Ovary (tissue), 9 donors: ENCODE results near the gene VPS41. TPM values are rescaled to one million over a fixed set of nuclear protein-coding genes. Genes with fewer than 3 reads are reported as not detected.

Experiments
- DNase-seq, 5 donors: peaks; one replicate each; pipeline ENCODE4 v3.0.0-alpha.2; 2019 to 2020
- H3K27ac ChIP-seq, 2 donors: fragments of 200-600 bp; one replicate each; pipeline versions ENCODE4 v1.5.1 to v1.8.0; 2019 to 2022
- H3K27me3 ChIP-seq: fragments of 200-600 bp; one replicate; pipeline ENCODE4 v1.8.0; 2022
- H3K36me3 ChIP-seq: fragments of 200-600 bp; sonication (generic); one replicate; pipeline ENCODE4 v1.5.1; 2019
- H3K4me1 ChIP-seq: one replicate; pipeline ENCODE4 v1.8.1; 2013; ENCODE audit warnings: mild to moderate bottlenecking, moderate library complexity; ENCODE audit not compliant: insufficient read depth
- H3K4me3 ChIP-seq: fragments of 200-600 bp; sonication (generic); one replicate; pipeline ENCODE4 v1.5.1; 2017
- H3K9me3 ChIP-seq, 2 donors: fragments of 200-600 bp in 1 of 2; sonication (generic) in 1 of 2; one replicate each; pipeline versions ENCODE4 v1.5.1 to v1.8.1; 2013 to 2019; ENCODE audit warnings: mild to moderate bottlenecking in 1 of 2, moderate library complexity in 1 of 2
- CTCF ChIP-seq, 3 donors: fragments of 450-650 bp in 2 of 3; fragments of 200-600 bp in 1 of 3; IDR thresholded peaks; one replicate each; pipeline versions ENCODE4 v1.5.1 to v1.8.0; 2016 to 2022; ENCODE audit warnings: antibody characterized with exemption in 3 of 3, mild to moderate bottlenecking in 1 of 3
- EP300 ChIP-seq: sonication (generic); formaldehyde crosslinking; IDR thresholded peaks from one replicate; pipeline ENCODE4 v1.6.1; 2017; ENCODE audit warnings: antibody characterized with exemption
- POLR2A ChIP-seq: fragments of 450-650 bp; IDR thresholded peaks from one replicate; pipeline ENCODE4 v1.6.1; 2017; ENCODE audit warnings: antibody characterized with exemption, mild to moderate bottlenecking, moderate library complexity
- WGBS, 3 donors: extraction: QIAGEN DNeasy Blood & Tissue Kit in 1 of 3; methylation state at CpG; one replicate each; pipeline versions ENCODE4 v1.1.5 to v1.1.7; 2013 to 2017; 5-methylcytosine and 5-hydroxymethylcytosine counted together
- intact Hi-C, 4 donors: fragments of 100-400 bp; cut with DNase I; formaldehyde crosslinking; loops; one replicate each; pipeline versions ENCODE4 v1.11.0 to v1.15.1; 2022 to 2023
- polyA plus RNA-seq, 2 donors: library from polyadenylated mRNA; stranded (reverse); fragments of 200-250 nt in 1 of 2; fragments of 350-450 nt in 1 of 2; fragmentation: Illumina TruSeq in 1 of 2; extraction: RNeasy Lipid Tissue Mini Kit (QIAGEN cat#74804) in 1 of 2; gene quantifications; one replicate each; pipeline ENCODE4 v1.2.3, GENCODE V29; 2013 to 2014
- total RNA-seq, 7 donors: library from RNA; depleted of rRNA in 2 of 7; stranded (reverse); fragments of >200 nt in 2 of 7; fragmentation: NEBNext Ultra II Directional in 3 of 7; extraction: Animal tissue kit (Norgen Biotek cat#: 25700) in 3 of 7; gene quantifications; one replicate each; pipeline versions ENCODE4 v1.1.0 to v1.2.4, GENCODE V29; 2016 to 2023
- donor health status: DM: no; HTN: no; CAD: no; lungs with moderate emphysema.
- donor health status: DM: no; HTN: no; CAD: no.
- donor health status: Bipolar disorder and iron deficiency.
- donor health status: DM: yes; HTN: yes; CAD: no.
- donor health status: DM: no; HTN: no; CAD: no.
- donor health status: DM: yes; HTN: yes; CAD: no.

The VPS41 gene
- total and polyA plus RNA-seq, 9 donors, result 17.3 to 77.0 (median 57.2) TPM

- peaks cover 2% of the 10 kb centered on the region for H3K4me1 ChIP-seq
- DNase-seq, result no peak
- no peaks in the 10 kb centered on the region for H3K36me3 ChIP-seq
- no peaks in the 10 kb centered on the region for H3K9me3 ChIP-seq
- H3K4me3 ChIP-seq, result no peak overlapping the region
- H3K27me3 ChIP-seq, result no peaks in the 10 kb centered on the region
- WGBS, 3 donors, result 45 to 61% (median 55%) methylated on average over 3 of the region's 3 CpGs
- intact Hi-C loops, result loop anchor here in 1 of 4 donors (10.0 kb wide), 1 partner anchor 1260 kb away; no protein-coding TSS in a partner anchor
- H3K27ac ChIP-seq, result no peak overlapping the region
- TF ChIP-seq CTCF (IDR thresholded peaks at IDR 0.05) (no peak), EP300 (no peak), POLR2A (no peak)
Measured at GRCh38 chr7:38905056-38905759, 3.8 kb downstream of the VPS41 start.

- no peaks in the 10 kb centered on the region for H3K9me3 ChIP-seq
- no peak for TF ChIP-seq CTCF (IDR thresholded peaks at IDR 0.05)
- no peak for TF ChIP-seq EP300
- no peak for TF ChIP-seq POLR2A
- H3K36me3 ChIP-seq, result no peaks in the 10 kb centered on the region
- no peak overlapping the region for H3K4me3 ChIP-seq
- H3K27ac ChIP-seq, result no peak overlapping the region
- peaks cover 2% of the 10 kb centered on the region for H3K4me1 ChIP-seq
- DNase-seq, result no peak
- H3K27me3 ChIP-seq, result no peaks in the 10 kb centered on the region
- intact Hi-C loops, result loop anchor here in 1 of 4 donors (10.0 kb wide), 1 partner anchor 1262 kb away; no protein-coding TSS in a partner anchor
Measured at GRCh38 chr7:38903057-38903456, 5.9 kb downstream of the VPS41 start.

GRCh38 chr7:38902449-38902848 is 6.5 kb downstream of the VPS41 start:
- H3K4me1 ChIP-seq, result peaks cover 2% of the 10 kb centered on the region
- no peak overlapping the region for H3K27ac ChIP-seq
- no peaks in the 10 kb centered on the region for H3K36me3 ChIP-seq
- no peak for DNase-seq
- H3K9me3 ChIP-seq, result no peaks in the 10 kb centered on the region
- WGBS, 3 donors, result 96 to 98% (median 97%) methylated on average over 2 of the region's 2 CpGs
- intact Hi-C loops, result loop anchor here in 1 of 4 donors (10.0 kb wide), 1 partner anchor 1262 kb away; no protein-coding TSS in a partner anchor
- no peaks in the 10 kb centered on the region for H3K27me3 ChIP-seq
- TF ChIP-seq EP300 (no peak), CTCF (IDR thresholded peaks at IDR 0.05) (no peak), POLR2A (no peak)
- no peak overlapping the region for H3K4me3 ChIP-seq

- intact Hi-C loops, result loop anchor here in 1 of 4 donors (10.0 kb wide), 1 partner anchor 62 kb away; no protein-coding TSS in a partner anchor
- Histone ChIP-seq H3K4me1 (no peaks in the 10 kb centered on the region), H3K27me3 (no peaks in the 10 kb centered on the region), H3K4me3 (no peak overlapping the region), H3K27ac (no peak overlapping the region), H3K36me3 (no peaks in the 10 kb centered on the region), H3K9me3 (no peaks in the 10 kb centered on the region)
- DNase-seq, result no peak
- WGBS, 3 donors, result 95 to 100% (median 97%) methylated on average over 3 of the region's 3 CpGs
- TF ChIP-seq EP300 (no peak), POLR2A (no peak), CTCF (IDR thresholded peaks at IDR 0.05) (no peak)
Measured at GRCh38 chr7:38893061-38893460, 15.9 kb downstream of the VPS41 start.
